Activated naive CD8-positive, alpha-beta T cell treated with anti-CD3 and anti-CD28 coated beads, Interleukin-2, amount 10 ng/mL, durations not matched to agents 7 days and 5 days (primary cell): ENCODE data around the gene TMEM214. TPM values are rescaled to one million over a fixed set of nuclear protein-coding genes. Genes with fewer than 3 reads are reported as not detected.

Experiments
- ATAC-seq: fragments of 150-1000 bp; cut with Tn5 transposase; one replicate; pipeline ENCODE4 v1.10.0; 2021; ENCODE audit warnings: low read depth, moderate library complexity
- POLR2A ChIA-PET: fragments of 350-600 bp; sonication (Branson Sonifier 250); formaldehyde crosslinking; loops from one replicate; lab custom pipeline; 2021; ENCODE audit warnings: antibody characterized with exemption; lab: Charles Lee
- DNase-seq: peaks from one replicate; pipeline ENCODE4 v3.0.0; 2021
- H3K27ac Mint-ChIP-seq: one replicate; pipeline ENCODE4 v1.8.0; 2022; ENCODE audit warnings: mild to moderate bottlenecking, mixed read lengths
- H3K27me3 Mint-ChIP-seq: one replicate; pipeline ENCODE4 v1.8.0; 2022; ENCODE audit warnings: mild to moderate bottlenecking, moderate library complexity, mixed read lengths
- H3K36me3 Mint-ChIP-seq: one replicate; pipeline ENCODE4 v1.8.0; 2021; ENCODE audit warnings: mild to moderate bottlenecking, mixed read lengths
- H3K4me1 Mint-ChIP-seq: one replicate; pipeline ENCODE4 v1.8.0; 2021; ENCODE audit warnings: mixed read lengths
- H3K4me3 Mint-ChIP-seq: one replicate; pipeline ENCODE4 v1.8.0; 2022; ENCODE audit warnings: mild to moderate bottlenecking, moderate library complexity, mixed read lengths
- H3K9me3 Mint-ChIP-seq: one replicate; pipeline ENCODE4 v1.8.0; 2021; ENCODE audit warnings: mixed read lengths
- total RNA-seq, 2 experiments: library from RNA; stranded (reverse); gene quantifications; one replicate each; pipeline ENCODE4 v1.2.3, GENCODE V29; 2021

TMEM214 gene
- total RNA-seq, 2 experiments from 2014 or later, result 68.1 to 70.8 TPM

DNA sequence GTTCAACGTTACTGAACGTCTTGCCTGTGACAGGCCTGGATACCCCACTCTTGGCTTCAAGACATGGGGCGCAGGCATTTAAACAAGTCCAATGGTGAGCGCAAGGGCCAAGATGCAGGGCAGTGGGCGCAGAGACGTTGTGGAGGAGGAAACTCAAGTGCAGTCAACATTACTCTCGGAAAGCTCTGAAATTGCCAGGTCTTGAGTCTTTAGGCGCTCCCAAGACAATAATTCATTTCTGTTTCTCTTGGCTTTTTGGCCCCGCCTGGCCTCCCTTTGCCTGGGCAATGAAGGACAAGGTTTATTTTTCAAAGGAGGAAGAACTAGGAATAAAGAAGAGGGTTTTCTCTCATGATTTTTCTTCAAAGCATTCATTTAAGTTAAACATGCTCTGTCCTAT lies 13.3 kb upstream of the TMEM214 start:
- Mint-ChIP-seq H3K4me3 (no peak overlapping the region), H3K27me3 (no peaks in the 10 kb centered on the region), H3K4me1 (peaks cover 5% of the 10 kb centered on the region), H3K9me3 (no peaks in the 10 kb centered on the region), H3K36me3 (no peaks in the 10 kb centered on the region), H3K27ac (no peak overlapping the region)
- POLR2A ChIA-PET, result interaction anchor here (0.6 kb wide), 2 partner anchors 171 to 865 kb away, joined by 3 read pairs; no protein-coding TSS in a partner anchor
- ATAC-seq, result no peak
- DNase-seq, result no peak

DNA sequence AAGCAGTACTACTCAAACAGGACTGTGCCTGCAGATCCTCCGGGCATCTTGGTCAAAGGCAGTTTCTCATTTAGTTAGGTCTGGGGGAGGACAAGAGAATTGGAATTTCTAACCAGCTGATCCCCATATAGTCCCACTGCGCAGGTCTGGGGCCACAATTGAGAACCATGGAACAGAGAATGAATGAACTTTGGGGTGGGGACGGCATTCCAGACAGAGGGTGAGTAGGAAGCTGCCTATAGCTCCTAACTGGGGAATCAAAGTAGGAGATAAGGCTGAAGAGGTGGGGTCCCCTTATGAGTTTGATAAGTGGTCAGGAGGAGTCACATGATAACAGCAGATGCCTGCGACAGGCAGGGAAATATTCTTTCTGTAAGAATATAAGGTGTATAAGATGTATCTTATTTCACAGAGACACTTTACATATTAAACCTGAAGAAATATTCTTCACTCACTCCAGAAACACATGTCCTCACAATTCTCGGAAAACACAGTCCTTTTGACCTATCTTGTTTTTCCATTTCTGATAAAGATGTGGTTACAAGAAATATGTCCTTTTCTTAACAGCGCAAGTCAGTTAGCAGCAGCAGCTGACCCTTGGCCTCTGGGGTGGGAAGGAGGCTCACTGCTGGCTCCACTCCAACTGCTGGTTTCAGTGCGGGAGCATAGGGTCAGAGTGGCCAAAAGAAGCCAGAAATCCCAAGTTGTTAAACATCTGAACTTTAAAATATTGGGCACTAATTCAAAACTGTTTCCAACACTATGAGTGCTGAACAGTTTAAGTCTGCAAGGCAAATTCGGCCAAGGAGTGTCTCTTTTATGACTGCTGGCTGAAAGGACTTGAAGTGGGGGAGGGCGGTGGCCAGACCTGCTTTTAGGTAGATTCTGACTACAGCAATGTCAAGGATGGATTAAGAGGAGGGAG lies 12.6 kb upstream of the TMEM214 start:
- Mint-ChIP-seq H3K4me3 (no peak overlapping the region), H3K27ac (no peak overlapping the region), H3K36me3 (no peaks in the 10 kb centered on the region), H3K4me1 (peaks cover 5% of the 10 kb centered on the region), H3K9me3 (no peaks in the 10 kb centered on the region), H3K27me3 (no peaks in the 10 kb centered on the region)
- DNase-seq (no peak), ATAC-seq (no peak)
- POLR2A ChIA-PET, result interaction anchor here (0.6 kb wide), 1 partner anchor 866 kb away, joined by 3 read pairs; no protein-coding TSS in a partner anchor

DNA sequence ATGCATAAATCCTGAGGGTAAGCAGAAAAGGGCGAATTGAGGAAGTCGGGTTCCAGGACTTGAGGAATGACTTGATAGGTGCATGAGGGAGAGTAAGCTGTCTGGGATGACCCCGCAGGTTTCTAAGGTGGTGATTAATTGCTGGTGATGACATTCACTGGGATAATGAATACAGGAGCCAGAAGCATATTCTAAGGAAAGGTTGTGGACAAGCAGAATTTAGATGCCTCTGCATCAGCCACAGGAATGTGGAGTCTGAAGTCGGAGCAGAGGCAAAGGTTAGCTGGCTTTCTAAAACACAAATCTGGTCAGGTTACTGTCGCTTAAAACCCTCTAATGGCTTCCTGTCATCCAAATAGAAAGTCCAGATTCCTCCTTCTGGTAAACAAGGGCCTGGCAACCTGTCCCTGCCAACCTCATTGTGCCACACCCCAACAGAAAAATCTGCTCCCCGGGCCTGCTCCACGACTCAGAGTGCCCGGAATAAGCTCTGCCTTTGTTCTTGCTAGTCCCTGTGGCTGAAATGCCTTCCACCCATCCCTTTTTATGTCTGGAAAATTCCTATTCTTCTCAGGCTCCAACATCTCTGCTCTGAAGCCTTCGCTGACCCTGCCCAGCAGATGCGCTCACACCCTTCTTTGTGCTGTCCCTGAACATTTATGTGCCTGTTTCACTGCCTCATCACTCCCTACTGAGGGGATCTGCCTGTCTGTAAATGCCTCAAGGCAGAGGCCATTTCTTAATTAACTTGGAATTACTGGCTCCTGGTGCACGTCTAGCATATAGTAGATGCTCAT lies 11.3 kb upstream of the TMEM214 start:
- no peaks in the 10 kb centered on the region for H3K36me3 Mint-ChIP-seq
- POLR2A ChIA-PET, result no interaction called here
- no peaks in the 10 kb centered on the region for H3K9me3 Mint-ChIP-seq
- no peaks in the 10 kb centered on the region for H3K27me3 Mint-ChIP-seq
- DNase-seq, result no peak
- H3K4me3 Mint-ChIP-seq, result no peak overlapping the region
- no peak overlapping the region for H3K27ac Mint-ChIP-seq
- ATAC-seq, result no peak
- no peaks in the 10 kb centered on the region for H3K4me1 Mint-ChIP-seq

DNA sequence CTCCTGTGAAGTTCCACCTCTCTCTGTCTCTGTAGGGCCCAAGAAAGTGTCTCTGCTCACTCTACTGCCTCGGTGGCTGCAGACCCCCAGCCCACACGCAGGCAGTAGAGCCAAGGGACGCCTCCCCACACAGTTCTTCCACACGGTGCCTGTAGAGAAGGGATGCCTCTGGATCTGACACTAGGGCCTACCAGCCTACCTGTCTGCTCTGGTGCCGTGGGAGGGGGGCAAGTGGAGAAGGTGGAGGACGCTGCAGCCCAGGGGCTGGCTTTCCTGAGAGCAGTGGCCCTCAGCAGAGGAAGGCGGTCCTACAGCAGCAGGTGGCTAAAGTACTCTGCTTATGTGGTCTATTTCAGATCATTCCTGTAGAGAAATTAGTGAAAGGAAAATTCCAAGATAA lies 9.0 kb upstream of the TMEM214 start:
- Mint-ChIP-seq H3K36me3 (no peaks in the 10 kb centered on the region), H3K4me1 (no peaks in the 10 kb centered on the region), H3K4me3 (no peak overlapping the region), H3K27me3 (no peaks in the 10 kb centered on the region), H3K27ac (no peak overlapping the region), H3K9me3 (no peaks in the 10 kb centered on the region)
- no peak for ATAC-seq
- POLR2A ChIA-PET, result no interaction called here
- no peak for DNase-seq

DNA sequence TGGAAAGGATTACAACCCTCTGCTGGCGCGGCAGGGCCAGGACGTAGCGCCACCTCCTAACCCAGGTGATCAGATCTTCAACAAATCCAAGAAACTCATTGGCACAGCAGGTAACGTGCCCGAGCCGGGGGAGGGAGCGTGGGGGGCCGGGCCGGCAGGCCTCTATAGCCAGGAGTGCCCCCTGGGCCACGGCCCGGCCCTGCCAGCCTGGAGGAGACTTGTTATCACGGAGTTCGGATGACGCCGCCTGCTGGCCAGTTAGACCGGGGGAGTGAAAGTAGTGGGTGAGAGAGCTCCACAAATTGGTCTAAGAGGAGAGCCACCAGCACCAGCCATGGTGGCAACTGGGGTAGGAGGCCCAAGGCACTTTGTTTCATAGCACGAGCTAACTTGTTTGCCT lies 8.6 kb upstream of the TMEM214 start:
- no peak overlapping the region for H3K4me3 Mint-ChIP-seq
- POLR2A ChIA-PET, result no interaction called here
- no peaks in the 10 kb centered on the region for H3K27me3 Mint-ChIP-seq
- no peaks in the 10 kb centered on the region for H3K4me1 Mint-ChIP-seq
- ATAC-seq (no peak), DNase-seq (peak; percentile 23)
- no peak overlapping the region for H3K27ac Mint-ChIP-seq
- H3K9me3 Mint-ChIP-seq, result no peaks in the 10 kb centered on the region
- no peaks in the 10 kb centered on the region for H3K36me3 Mint-ChIP-seq

DNA sequence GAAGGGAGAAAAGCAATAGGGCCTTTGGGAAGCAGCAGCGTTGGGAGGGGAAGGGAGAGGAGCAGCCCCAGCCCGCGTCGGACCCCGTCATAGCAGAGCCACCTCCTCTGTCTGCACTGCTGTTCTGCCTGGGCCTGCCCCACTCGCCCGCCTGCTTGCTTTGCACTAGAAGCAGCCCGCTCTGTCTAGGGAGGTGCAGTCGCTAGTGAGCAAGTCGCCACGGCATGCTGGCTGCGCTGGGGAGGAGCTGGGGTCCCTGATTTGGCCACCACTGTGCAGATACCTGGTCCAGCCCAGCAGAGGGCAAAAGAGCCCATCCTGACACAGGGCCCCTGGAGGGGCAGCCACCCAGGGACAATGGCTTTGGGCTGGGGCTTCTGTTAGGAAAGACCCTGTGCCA lies 8.0 kb upstream of the TMEM214 start:
- H3K4me1 Mint-ChIP-seq, result peaks cover 4% of the 10 kb centered on the region
- peaks cover 2% of the 10 kb centered on the region for H3K36me3 Mint-ChIP-seq
- H3K9me3 Mint-ChIP-seq, result no peaks in the 10 kb centered on the region
- POLR2A ChIA-PET, result no interaction called here
- ATAC-seq, result no peak
- DNase-seq, result no peak
- no peak overlapping the region for H3K27ac Mint-ChIP-seq
- H3K27me3 Mint-ChIP-seq, result no peaks in the 10 kb centered on the region
- H3K4me3 Mint-ChIP-seq, result no peak overlapping the region

DNA sequence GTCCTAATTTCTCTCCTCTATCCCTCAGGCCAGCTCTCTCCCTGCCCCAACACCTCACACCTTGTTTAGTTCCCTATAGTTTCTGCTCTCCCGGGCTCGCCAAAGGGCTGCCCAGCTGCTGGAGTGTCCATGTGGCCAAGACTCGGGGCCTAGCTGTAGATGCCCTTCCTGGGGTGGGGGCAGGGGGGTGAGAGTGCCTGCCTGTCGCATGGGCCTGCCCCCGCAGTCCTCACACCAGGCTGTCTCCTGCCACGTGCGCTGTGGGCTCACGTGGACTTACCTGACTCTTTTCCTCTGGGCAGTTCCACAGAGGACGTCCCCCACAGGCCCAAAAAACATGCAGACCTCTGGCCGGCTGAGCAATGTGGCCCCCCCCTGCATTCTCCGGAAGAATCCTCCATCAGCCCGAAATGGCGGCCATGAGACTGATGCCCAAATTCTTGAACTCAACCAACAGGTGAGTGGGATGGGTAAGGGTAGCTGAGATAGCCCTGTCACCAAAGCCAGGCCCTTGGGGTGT lies 7.4 kb upstream of the TMEM214 start:
- H3K4me1 Mint-ChIP-seq, result peaks cover 7% of the 10 kb centered on the region
- no peak overlapping the region for H3K4me3 Mint-ChIP-seq
- DNase-seq (no peak), ATAC-seq (no peak)
- H3K27ac Mint-ChIP-seq, result no peak overlapping the region
- H3K36me3 Mint-ChIP-seq, result peaks cover 2% of the 10 kb centered on the region
- no peaks in the 10 kb centered on the region for H3K27me3 Mint-ChIP-seq
- H3K9me3 Mint-ChIP-seq, result no peaks in the 10 kb centered on the region
- POLR2A ChIA-PET, result no interaction called here

DNA sequence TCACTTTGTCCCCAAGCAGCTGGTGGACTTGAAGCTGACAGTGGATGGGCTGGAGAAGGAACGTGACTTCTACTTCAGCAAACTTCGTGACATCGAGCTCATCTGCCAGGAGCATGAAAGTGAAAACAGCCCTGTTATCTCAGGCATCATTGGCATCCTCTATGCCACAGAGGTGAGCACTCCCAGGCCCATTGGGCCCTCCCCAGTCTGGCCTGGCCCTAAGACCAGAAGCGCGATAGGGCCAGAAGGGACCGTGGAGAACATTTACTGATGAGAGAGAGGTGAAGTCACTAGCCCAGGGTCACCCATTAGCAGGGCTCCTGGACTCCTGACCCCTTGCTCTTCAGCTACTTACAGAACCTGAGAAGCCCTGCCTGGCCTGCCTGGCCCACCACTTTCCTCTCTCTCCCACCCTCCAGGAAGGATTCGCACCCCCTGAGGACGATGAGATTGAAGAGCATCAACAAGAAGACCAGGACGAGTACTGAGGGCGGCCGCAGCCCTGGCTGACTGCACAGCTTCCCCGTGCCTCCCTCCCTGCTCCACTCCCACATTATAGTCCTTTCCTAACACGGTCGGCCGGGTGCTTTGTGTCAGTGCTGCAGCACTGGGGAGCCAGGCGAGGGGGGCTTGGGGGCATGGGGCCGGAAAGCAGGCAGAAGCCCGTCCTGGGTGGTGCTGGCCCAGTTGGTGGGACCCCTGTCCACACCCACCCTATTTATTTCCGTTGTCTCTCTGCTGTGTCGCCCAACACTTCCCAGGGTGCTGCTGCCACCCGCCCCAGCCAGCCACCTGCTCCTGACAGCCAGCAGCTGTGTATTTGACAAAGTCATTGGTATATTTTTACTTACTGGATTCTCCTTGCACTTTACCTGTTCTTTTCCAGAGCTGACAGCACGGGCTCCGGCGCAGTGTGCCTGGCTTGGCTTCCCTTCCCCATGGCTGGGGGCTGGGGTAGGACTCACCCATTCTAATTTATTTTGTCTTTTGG lies 6.6 kb upstream of the TMEM214 start:
- H3K27me3 Mint-ChIP-seq, result no peaks in the 10 kb centered on the region
- DNase-seq (peak; percentile 20), ATAC-seq (no peak)
- H3K9me3 Mint-ChIP-seq, result no peaks in the 10 kb centered on the region
- H3K27ac Mint-ChIP-seq, result no peak overlapping the region
- H3K4me3 Mint-ChIP-seq, result no peak overlapping the region
- H3K36me3 Mint-ChIP-seq, result peaks cover 6% of the 10 kb centered on the region
- POLR2A ChIA-PET, result interaction anchor here (1.6 kb wide), 1 partner anchor 59 kb away, joined by 4 read pairs; no protein-coding TSS in a partner anchor
- peaks cover 11% of the 10 kb centered on the region for H3K4me1 Mint-ChIP-seq

DNA sequence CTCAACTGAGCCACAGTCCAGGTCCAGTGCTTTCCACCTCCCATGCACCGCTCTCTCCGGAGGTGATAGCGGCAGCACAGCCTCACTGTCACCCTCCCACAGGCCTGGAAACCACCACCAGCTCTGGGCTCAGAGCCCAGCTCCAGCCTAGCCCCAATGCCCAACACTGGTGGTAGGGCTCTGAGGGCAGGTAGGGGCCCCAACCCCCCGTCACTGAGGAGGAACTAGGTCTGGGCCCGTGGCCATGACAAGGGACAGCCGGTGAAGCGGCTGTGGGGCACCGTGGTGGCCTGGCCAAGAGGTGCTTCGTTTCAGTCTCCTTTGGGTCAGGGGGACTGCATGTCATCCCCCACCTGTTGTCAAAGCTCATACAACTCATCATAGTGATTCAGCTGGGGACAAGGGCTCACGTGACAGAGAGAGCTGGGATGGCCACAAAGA lies 5.5 kb upstream of the TMEM214 start:
- Mint-ChIP-seq H3K4me3 (no peak overlapping the region), H3K36me3 (peaks cover 8% of the 10 kb centered on the region), H3K4me1 (peaks cover 15% of the 10 kb centered on the region), H3K9me3 (no peaks in the 10 kb centered on the region), H3K27me3 (no peaks in the 10 kb centered on the region), H3K27ac (no peak overlapping the region)
- ATAC-seq, result no peak
- POLR2A ChIA-PET, result interaction anchor here (1.6 kb wide), 1 partner anchor 58 kb away, joined by 4 read pairs; no protein-coding TSS in a partner anchor
- DNase-seq, result peak; percentile 19

DNA sequence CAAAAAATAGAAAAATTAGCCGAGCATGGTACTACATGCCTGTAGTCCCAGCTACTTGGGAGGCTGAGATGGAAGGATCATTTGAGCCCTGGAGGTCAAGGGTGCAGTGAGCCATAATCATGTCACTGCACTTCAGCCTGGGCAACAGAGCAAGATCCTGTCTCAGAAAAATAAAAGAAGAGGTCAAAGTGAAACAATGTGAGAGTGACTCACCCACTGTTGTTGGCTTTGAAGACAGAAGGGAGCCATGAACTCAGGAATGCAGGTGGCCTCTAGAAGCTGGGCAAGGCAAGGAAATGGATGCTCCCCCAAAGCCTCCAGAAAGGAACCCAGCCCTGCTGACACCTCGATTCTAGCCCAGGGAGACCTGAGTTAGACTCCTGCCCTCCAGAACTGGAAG lies 3.7 kb upstream of the TMEM214 start:
- Mint-ChIP-seq H3K36me3 (peaks cover 10% of the 10 kb centered on the region), H3K4me1 (peaks cover 22% of the 10 kb centered on the region), H3K27me3 (no peaks in the 10 kb centered on the region), H3K9me3 (no peaks in the 10 kb centered on the region), H3K4me3 (no peak overlapping the region), H3K27ac (no peak overlapping the region)
- DNase-seq (no peak), ATAC-seq (no peak)
- POLR2A ChIA-PET, result interaction anchor here (1.2 kb wide), 1 partner anchor 22 kb away, joined by 4 read pairs; the partner anchor contains the start of gene AGBL5

DNA sequence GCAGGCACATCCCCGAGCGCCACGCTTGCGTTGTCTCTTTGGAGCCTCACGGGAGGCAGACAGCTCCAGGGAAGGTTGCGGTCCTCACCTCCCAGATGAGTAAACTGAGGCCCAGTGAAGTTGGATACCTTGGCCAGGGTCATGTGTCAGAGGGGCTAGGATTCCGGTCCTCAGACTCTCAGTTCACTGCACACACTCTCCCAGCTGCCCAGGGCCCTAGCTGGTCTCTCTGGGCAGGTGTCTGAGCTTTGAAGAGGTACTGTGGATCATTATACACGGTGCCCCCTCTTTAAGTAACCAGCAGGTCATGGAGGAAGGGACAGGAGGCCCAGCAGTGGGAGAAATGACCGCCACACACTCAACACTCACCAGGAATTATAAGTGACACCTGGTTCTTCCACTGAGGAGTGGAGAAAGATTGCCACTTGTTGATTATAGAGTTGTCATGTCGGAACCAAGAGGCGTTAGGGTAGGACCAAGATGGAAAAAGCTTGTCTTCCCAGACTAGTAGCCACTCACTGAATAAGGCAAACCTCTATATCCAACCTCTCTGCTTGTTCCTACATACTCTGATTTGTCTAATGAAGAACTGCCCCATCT lies 588 bp downstream of the TMEM214 start:
- ATAC-seq, result no peak
- POLR2A ChIA-PET, result interaction anchor here (0.7 to 2.7 kb wide), 5 partner anchors 13 to 54 kb away, joined by 3 to 23 read pairs (median 3); partner anchors contain the start of genes AGBL5, KHK and OST4

DNA sequence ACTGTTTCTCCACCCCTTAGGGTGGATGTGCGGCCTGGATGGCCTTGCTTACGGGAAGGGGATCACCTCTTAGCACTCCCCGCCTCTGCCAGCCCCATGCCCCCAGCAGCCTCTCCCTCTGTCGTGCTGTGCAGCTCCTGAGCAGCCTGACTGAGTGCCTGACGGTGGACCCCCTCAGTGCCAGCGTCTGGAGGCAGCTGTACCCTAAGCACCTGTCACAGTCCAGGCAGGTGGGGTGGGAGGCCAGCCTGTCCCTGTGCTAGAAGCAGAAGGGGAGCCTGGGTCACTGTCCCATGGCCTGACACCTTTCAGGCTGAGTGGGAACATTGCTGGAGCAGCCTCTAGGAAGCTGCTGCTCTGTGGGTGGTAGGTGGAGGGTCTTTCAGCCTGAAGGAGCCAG lies 5.2 kb downstream of the TMEM214 start:
- Mint-ChIP-seq H3K27me3 (no peaks in the 10 kb centered on the region), H3K36me3 (peaks cover 12% of the 10 kb centered on the region), H3K27ac (no peak overlapping the region), H3K9me3 (no peaks in the 10 kb centered on the region), H3K4me3 (no peak overlapping the region), H3K4me1 (peaks cover 13% of the 10 kb centered on the region)
- no peak for ATAC-seq
- POLR2A ChIA-PET, result no interaction called here
- no peak for DNase-seq

More for the DNA sequence above, 588 bp downstream of the TMEM214 start:
- H3K4me3 Mint-ChIP-seq, result peak overlapping the region; percentile 98
- no peaks in the 10 kb centered on the region for H3K27me3 Mint-ChIP-seq
- no peaks in the 10 kb centered on the region for H3K9me3 Mint-ChIP-seq
- peak overlapping the region; percentile 90 for H3K27ac Mint-ChIP-seq
- DNase-seq, result no peak
- peaks cover 26% of the 10 kb centered on the region for H3K4me1 Mint-ChIP-seq
- H3K36me3 Mint-ChIP-seq, result peaks cover 16% of the 10 kb centered on the region
